H9 (cell line): ENCODE results near the gene RSU1. TPM values are rescaled to one million over a fixed set of nuclear protein-coding genes. Genes with fewer than 3 reads are reported as not detected.

Experiments
- DNase-seq: peaks from one replicate; pipeline ENCODE4 v3.0.0-alpha.2; 2017
- H2AFZ ChIP-seq: one replicate; pipeline ENCODE4 v1.6.1; 2013; ENCODE audit warnings: mild to moderate bottlenecking, low read length, control low read depth, moderate library complexity
- H2AK5ac ChIP-seq: 2 replicates; pipeline ENCODE4 v1.6.1; 2013; ENCODE audit warnings: low read length, control low read depth, mixed read lengths; ENCODE audit not compliant: insufficient read length
- H2BK120ac ChIP-seq: one replicate; pipeline ENCODE4 v1.6.1; 2013; ENCODE audit warnings: low read depth, mild to moderate bottlenecking, low read length, control low read depth, inconsistent platforms; ENCODE audit not compliant: poor library complexity, severe bottlenecking
- H2BK12ac ChIP-seq: 2 replicates; pipeline ENCODE4 v1.6.1; 2013; ENCODE audit warnings: low read length, control low read depth, mixed read lengths, low read depth; ENCODE audit not compliant: insufficient read length
- H2BK15ac ChIP-seq: 2 replicates; pipeline ENCODE4 v1.6.1; 2013; ENCODE audit warnings: low read depth, low read length, control low read depth
- H2BK20ac ChIP-seq: one replicate; pipeline ENCODE4 v1.6.1; 2013; ENCODE audit warnings: low read depth, mild to moderate bottlenecking, low read length, control low read depth, inconsistent platforms; ENCODE audit not compliant: poor library complexity, severe bottlenecking
- H2BK5ac ChIP-seq: 2 replicates; pipeline ENCODE4 v1.6.1; 2013; ENCODE audit warnings: low read length, control low read depth, mixed read lengths; ENCODE audit not compliant: insufficient read length
- H3K14ac ChIP-seq: 2 replicates; pipeline ENCODE4 v1.6.1; 2013; ENCODE audit warnings: low read length, control low read depth; ENCODE audit not compliant: insufficient read depth
- H3K18ac ChIP-seq: 2 replicates; pipeline ENCODE4 v1.6.1; 2013; ENCODE audit warnings: low read depth, mild to moderate bottlenecking, mixed read lengths, low read length, control low read depth; ENCODE audit not compliant: insufficient read length
- H3K23ac ChIP-seq: 2 replicates; pipeline ENCODE4 v1.6.1; 2013; ENCODE audit warnings: low read length, control low read depth, mixed read lengths, low read depth; ENCODE audit not compliant: insufficient read length
- H3K23me2 ChIP-seq: 2 replicates; pipeline ENCODE4 v1.6.1; 2013; ENCODE audit warnings: low read depth, mild to moderate bottlenecking, mixed read lengths, low read length, control low read depth; ENCODE audit not compliant: insufficient read length, poor library complexity, severe bottlenecking
- H3K27ac ChIP-seq: 2 replicates; pipeline ENCODE4 v1.5.1; 2013; ENCODE audit warnings: low read length, control low read depth, mixed read lengths, low read depth; ENCODE audit not compliant: insufficient read length
- H3K27me3 ChIP-seq: 2 replicates; pipeline ENCODE4 v1.6.1; 2013; ENCODE audit warnings: low read length, control low read depth, inconsistent platforms; ENCODE audit not compliant: insufficient read depth
- H3K4ac ChIP-seq: 2 replicates; pipeline ENCODE4 v1.6.1; 2013; ENCODE audit warnings: low read depth, mild to moderate bottlenecking, control low read depth, inconsistent platforms, low read length, moderate library complexity
- H3K4me1 ChIP-seq: 2 replicates; pipeline ENCODE4 v1.6.1; 2013; ENCODE audit warnings: low read length, control low read depth, inconsistent platforms; ENCODE audit not compliant: insufficient read depth
- H3K4me2 ChIP-seq: 2 replicates; pipeline ENCODE4 v1.6.1; 2013; ENCODE audit warnings: low read length, control low read depth, mixed read lengths; ENCODE audit not compliant: insufficient read length, insufficient read depth
- H3K56ac ChIP-seq: 2 replicates; pipeline ENCODE4 v1.6.1; 2013; ENCODE audit warnings: low read depth, mild to moderate bottlenecking, mixed read lengths, low read length, control low read depth; ENCODE audit not compliant: insufficient read length
- H3K79me1 ChIP-seq: 2 replicates; pipeline ENCODE4 v1.6.1; 2013; ENCODE audit warnings: low read depth, mild to moderate bottlenecking, moderate library complexity, low read length, control low read depth, inconsistent platforms; ENCODE audit not compliant: insufficient read depth, poor library complexity, severe bottlenecking
- H3K79me2 ChIP-seq: 2 replicates; pipeline ENCODE4 v1.6.1; 2013; ENCODE audit warnings: low read length, control low read depth, inconsistent platforms; ENCODE audit not compliant: insufficient read depth
- H3K9ac ChIP-seq: 2 replicates; pipeline ENCODE4 v1.6.1; 2013; ENCODE audit warnings: low read length, control low read depth, mixed read lengths; ENCODE audit not compliant: insufficient read length; ENCODE audit errors: extremely low read depth
- H3K9me3 ChIP-seq: one replicate; pipeline ENCODE4 v1.6.1; 2013; ENCODE audit warnings: low read depth, low read length, inconsistent platforms; ENCODE audit not compliant: control insufficient read depth
- H3T11ph ChIP-seq: one replicate; pipeline ENCODE4 v1.6.1; 2013; ENCODE audit warnings: mild to moderate bottlenecking, low read length, control low read depth, inconsistent platforms
- H4K20me1 ChIP-seq: one replicate; pipeline ENCODE4 v1.6.1; 2013; ENCODE audit not compliant: control insufficient read depth, insufficient read length, insufficient read depth
- H4K5ac ChIP-seq: 2 replicates; pipeline ENCODE4 v1.6.1; 2013; ENCODE audit warnings: low read depth, mild to moderate bottlenecking, mixed read lengths, low read length, control low read depth; ENCODE audit not compliant: insufficient read length
- H4K8ac ChIP-seq: replicated peaks from 2 replicates; pipeline ENCODE4 v1.6.1; 2013; ENCODE audit warnings: low read length, control low read depth, mixed read lengths, low read depth; ENCODE audit not compliant: insufficient read length
- H4K91ac ChIP-seq: 2 replicates; pipeline ENCODE4 v1.6.1; 2013; ENCODE audit warnings: low read depth, mild to moderate bottlenecking, moderate library complexity, mixed read lengths, low read length, control low read depth; ENCODE audit not compliant: insufficient read length
- H3K27ac Mint-ChIP-seq, 3 experiments: 2 replicates in 2 of 3; 3 replicates in 1 of 3; pipeline ENCODE4 v1.8.0; 2020 to 2021; ENCODE audit warnings: mixed read lengths in 3 of 3, mild to moderate bottlenecking in 1 of 3, moderate library complexity in 1 of 3
- H3K27me3 Mint-ChIP-seq: 2 replicates; pipeline ENCODE4 v1.8.0; 2021; ENCODE audit warnings: low read depth, mild to moderate bottlenecking, moderate library complexity, mixed read lengths
- H3K36me3 Mint-ChIP-seq, 3 experiments: 2 replicates in 2 of 3; 3 replicates in 1 of 3; pipeline ENCODE4 v1.8.0; 2020 to 2021; ENCODE audit warnings: low read depth in 3 of 3, mixed read lengths in 3 of 3; ENCODE audit not compliant: insufficient read depth in 1 of 3
- H3K4me1 Mint-ChIP-seq, 2 experiments: 2 replicates each; pipeline ENCODE4 v1.8.0; 2020; ENCODE audit warnings: mixed read lengths in 2 of 2
- H3K4me3 Mint-ChIP-seq, 2 experiments: 2 replicates in 1 of 2; 3 replicates in 1 of 2; pipeline ENCODE4 v1.8.0; 2020 to 2021; ENCODE audit warnings: mild to moderate bottlenecking in 2 of 2, mixed read lengths in 2 of 2, moderate library complexity in 1 of 2
- H3K9me3 Mint-ChIP-seq, 2 experiments: 2 replicates in 1 of 2; 3 replicates in 1 of 2; pipeline ENCODE4 v1.8.0; 2020; ENCODE audit warnings: mild to moderate bottlenecking in 2 of 2, mixed read lengths in 2 of 2, moderate library complexity in 1 of 2
- WGBS: extraction: QIAGEN DNeasy Blood & Tissue Kit; methylation state at CpG from one replicate; pipeline ENCODE4 v1.1.7; 2013; ENCODE audit warnings: missing lambda C conversion rate, low lambda C conversion rate, mixed read lengths; ENCODE audit not compliant: insufficient read length; ENCODE audit errors: extremely low coverage; 5-methylcytosine and 5-hydroxymethylcytosine counted together
- total RNA-seq: library from RNA; stranded (reverse); gene quantifications from 2 replicates; pipeline ENCODE4 v1.2.1, GENCODE V29; 2021
- TF ChIP-seq, protein P1 (sequence below): fragments of 200-600 bp; sonication (generic); conservative IDR thresholded peaks from 3 replicates; pipeline ENCODE4 v1.8.0; 2021; ENCODE audit warnings: antibody characterized with exemption, mild to moderate bottlenecking

The RSU1 gene
- total RNA-seq, 1 experiment from 2014 or later: 59.4 TPM

DNA sequence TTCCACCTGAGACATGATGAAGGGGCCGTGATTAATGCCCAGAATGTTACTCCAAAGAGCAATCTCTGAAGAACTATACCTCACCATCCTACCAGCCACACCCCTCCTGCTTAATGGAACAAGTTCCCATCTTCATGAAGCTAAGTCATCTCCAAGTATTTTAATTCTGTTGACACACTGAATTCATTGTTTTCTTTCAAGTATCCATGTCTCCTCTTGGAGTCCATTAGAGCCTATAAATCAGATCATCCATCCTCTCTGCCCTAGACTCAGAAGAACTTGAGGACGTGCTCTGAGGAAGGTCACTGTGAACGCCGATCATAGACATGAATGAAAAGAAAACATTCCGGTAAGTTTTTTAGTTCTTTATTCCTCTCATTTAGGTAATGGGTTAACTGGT lies 126.8 kb downstream of the RSU1 start:
- TF ChIP-seq, protein P1, sequence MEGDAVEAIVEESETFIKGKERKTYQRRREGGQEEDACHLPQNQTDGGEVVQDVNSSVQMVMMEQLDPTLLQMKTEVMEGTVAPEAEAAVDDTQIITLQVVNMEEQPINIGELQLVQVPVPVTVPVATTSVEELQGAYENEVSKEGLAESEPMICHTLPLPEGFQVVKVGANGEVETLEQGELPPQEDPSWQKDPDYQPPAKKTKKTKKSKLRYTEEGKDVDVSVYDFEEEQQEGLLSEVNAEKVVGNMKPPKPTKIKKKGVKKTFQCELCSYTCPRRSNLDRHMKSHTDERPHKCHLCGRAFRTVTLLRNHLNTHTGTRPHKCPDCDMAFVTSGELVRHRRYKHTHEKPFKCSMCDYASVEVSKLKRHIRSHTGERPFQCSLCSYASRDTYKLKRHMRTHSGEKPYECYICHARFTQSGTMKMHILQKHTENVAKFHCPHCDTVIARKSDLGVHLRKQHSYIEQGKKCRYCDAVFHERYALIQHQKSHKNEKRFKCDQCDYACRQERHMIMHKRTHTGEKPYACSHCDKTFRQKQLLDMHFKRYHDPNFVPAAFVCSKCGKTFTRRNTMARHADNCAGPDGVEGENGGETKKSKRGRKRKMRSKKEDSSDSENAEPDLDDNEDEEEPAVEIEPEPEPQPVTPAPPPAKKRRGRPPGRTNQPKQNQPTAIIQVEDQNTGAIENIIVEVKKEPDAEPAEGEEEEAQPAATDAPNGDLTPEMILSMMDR: no peak
- Histone ChIP-seq H3K23ac (no peak overlapping the region), H3K14ac (no peak overlapping the region), H3K56ac (no peak overlapping the region), H3K23me2 (no peaks in the 10 kb centered on the region), H3K9me3 (no peaks in the 10 kb centered on the region), H4K91ac (no peak overlapping the region), H3K27me3 (no peaks in the 10 kb centered on the region), H4K20me1 (no peaks in the 10 kb centered on the region), H2BK15ac (no peak overlapping the region), H3K9ac (no peak overlapping the region), H3K79me1 (no peaks in the 10 kb centered on the region), H3K18ac (no peak overlapping the region), H4K8ac (no peak overlapping the region), H2BK12ac (no peak overlapping the region), H2AK5ac (no peak overlapping the region), H3K4me1 (no peaks in the 10 kb centered on the region), H2BK120ac (no peak overlapping the region), H2BK20ac (no peak overlapping the region), H3T11ph (no peak overlapping the region), H2AFZ (no peak overlapping the region), H3K4me2 (no peak overlapping the region), H3K79me2 (no peaks in the 10 kb centered on the region), H3K27ac (no peak overlapping the region), H2BK5ac (no peak overlapping the region), H4K5ac (no peak overlapping the region), H3K4ac (no peak overlapping the region)
- Mint-ChIP-seq H3K9me3 (no peaks in the 10 kb centered on the region), H3K4me3 (no peak overlapping the region), H3K36me3 (peaks cover 0 to 4% (median 0%) of the 10 kb centered on the region in 3 experiments; a peak in 2 of 7 replicates), H3K27ac (0 out of 7 replicates have a peak overlapping the region, but pooled peaks of 1 of the 3 experiments have one; percentile 7), H3K27me3 (no peaks in the 10 kb centered on the region), H3K4me1 (no peaks in the 10 kb centered on the region; a peak in 1 of 4 replicates)
- WGBS: no CpG with 5 or more reads among the region's 5 CpGs
- DNase-seq: no peak
